Activated T-cell treated with anti-CD3 and anti-CD28 coated beads for 24 hours (primary cell): ENCODE measurements around the gene TFAP2E.

Experiments
- DNase-seq: peaks from one replicate; pipeline ENCODE4 v3.0.0-alpha.2; 2020; ENCODE audit warnings: low read depth

Gene TFAP2E

GRCh38 chr1:35597870-35598269, 24.8 kb downstream of the TFAP2E start:
- no peak for DNase-seq

- DNase-seq: no peak
Observed at GRCh38 chr1:35598895-35599294, 25.8 kb downstream of the TFAP2E start.

GRCh38 chr1:35599411-35599810, 26.3 kb downstream of the TFAP2E start:
- DNase-seq: no peak

- no peak for DNase-seq
Observed at GRCh38 chr1:35600593-35600992, 27.5 kb downstream of the TFAP2E start.

GRCh38 chr1:35603468-35603867, 30.4 kb downstream of the TFAP2E start:
- DNase-seq: no peak

- DNase-seq: no peak
Observed at GRCh38 chr1:35603941-35604340, 30.8 kb downstream of the TFAP2E start.

GRCh38 chr1:35605071-35605866, 32.2 kb downstream of the TFAP2E start:
- DNase-seq: no peak

GRCh38 chr1:35605867-35606182, 32.7 kb downstream of the TFAP2E start:
- no peak for DNase-seq

- DNase-seq: no peak
Observed at GRCh38 chr1:35611655-35612054, 38.5 kb downstream of the TFAP2E start.

GRCh38 chr1:35615440-35615839, 42.3 kb downstream of the TFAP2E start:
- no peak for DNase-seq

- no peak for DNase-seq
Observed at GRCh38 chr1:35619237-35620121, 46.4 kb downstream of the TFAP2E start.

- DNase-seq: no peak
Observed at GRCh38 chr1:35622510-35623178, 49.5 kb downstream of the TFAP2E start.

- DNase-seq: no peak
Observed at GRCh38 chr1:35623832-35624231, 50.7 kb downstream of the TFAP2E start.

- no peak for DNase-seq
Observed at GRCh38 chr1:35629051-35629450, 55.9 kb downstream of the TFAP2E start.

GRCh38 chr1:35631396-35631795, 58.3 kb downstream of the TFAP2E start:
- no peak for DNase-seq

GRCh38 chr1:35633547-35633946, 60.4 kb downstream of the TFAP2E start:
- DNase-seq: no peak

- DNase-seq: no peak
Observed at GRCh38 chr1:35637401-35637809, 64.3 kb downstream of the TFAP2E start.

GRCh38 chr1:35640380-35641232, 67.5 kb downstream of the TFAP2E start:
- no peak for DNase-seq

GRCh38 chr1:35641233-35641866, 68.2 kb downstream of the TFAP2E start, which contains the start of gene PSMB2:
Gene PSMB2, minus strand, starts transcription at chr1:35641526. Its CDS starts 94 bp downstream, at chr1:35641432.
- peak; percentile 96 for DNase-seq

GRCh38 chr1:35642471-35642955, 69.4 kb downstream of the TFAP2E start:
- DNase-seq: no peak

- DNase-seq: no peak
Observed at GRCh38 chr1:35644204-35644603, 71.1 kb downstream of the TFAP2E start.
